Fibroblast of mammary gland (primary cell): ENCODE measurements around the gene DPY19L1.
A peak's percentile ranks its signal among the peaks of the same experiment; 100 is the strongest.
"Not testable (repeated sequence)": the region's sequence is repeated elsewhere in the genome, so short reads cannot be mapped to it uniquely, and the experiment has no call there.

Experiments used
- DNase-seq: peaks from one replicate; pipeline ENCODE4 v3.0.0-alpha.2; 2010; ENCODE audit warnings: low read depth
- H3K4me3 ChIP-seq: 2 replicates; pipeline ENCODE4 v1.5.1; 2011; ENCODE audit warnings: low read depth, mild to moderate bottlenecking, low read length, moderate library complexity; ENCODE audit not compliant: control insufficient read depth
- TF ChIP-seq, protein P1 (sequence below): conservative IDR thresholded peaks from 2 replicates; pipeline ENCODE4 v1.5.1; 2011; ENCODE audit warnings: low read depth, low read length, inconsistent platforms; ENCODE audit not compliant: control insufficient read depth, insufficient read depth

Gene DPY19L1

DNA sequence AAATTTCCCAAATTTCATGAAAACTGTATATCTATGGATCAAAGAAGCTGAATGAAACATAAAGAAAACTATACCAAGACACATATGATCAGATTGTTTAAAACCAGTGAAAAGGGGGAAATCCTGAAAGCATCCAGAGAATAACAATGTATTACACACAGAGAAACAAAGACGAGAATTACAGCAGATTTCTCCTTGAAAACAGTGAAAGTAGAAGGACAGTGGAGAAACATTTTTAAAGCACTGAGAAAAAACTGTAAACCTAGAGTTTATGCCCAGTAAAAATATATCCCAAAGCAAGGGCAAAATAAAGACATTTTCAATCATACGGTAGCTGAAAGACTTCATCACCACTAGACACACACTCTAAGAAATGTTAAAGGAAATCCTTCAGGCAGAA, 121.0 kb downstream of the DPY19L1 start:
- H3K4me3 ChIP-seq, result no peak overlapping the region
- TF ChIP-seq, protein P1, sequence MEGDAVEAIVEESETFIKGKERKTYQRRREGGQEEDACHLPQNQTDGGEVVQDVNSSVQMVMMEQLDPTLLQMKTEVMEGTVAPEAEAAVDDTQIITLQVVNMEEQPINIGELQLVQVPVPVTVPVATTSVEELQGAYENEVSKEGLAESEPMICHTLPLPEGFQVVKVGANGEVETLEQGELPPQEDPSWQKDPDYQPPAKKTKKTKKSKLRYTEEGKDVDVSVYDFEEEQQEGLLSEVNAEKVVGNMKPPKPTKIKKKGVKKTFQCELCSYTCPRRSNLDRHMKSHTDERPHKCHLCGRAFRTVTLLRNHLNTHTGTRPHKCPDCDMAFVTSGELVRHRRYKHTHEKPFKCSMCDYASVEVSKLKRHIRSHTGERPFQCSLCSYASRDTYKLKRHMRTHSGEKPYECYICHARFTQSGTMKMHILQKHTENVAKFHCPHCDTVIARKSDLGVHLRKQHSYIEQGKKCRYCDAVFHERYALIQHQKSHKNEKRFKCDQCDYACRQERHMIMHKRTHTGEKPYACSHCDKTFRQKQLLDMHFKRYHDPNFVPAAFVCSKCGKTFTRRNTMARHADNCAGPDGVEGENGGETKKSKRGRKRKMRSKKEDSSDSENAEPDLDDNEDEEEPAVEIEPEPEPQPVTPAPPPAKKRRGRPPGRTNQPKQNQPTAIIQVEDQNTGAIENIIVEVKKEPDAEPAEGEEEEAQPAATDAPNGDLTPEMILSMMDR, result no peak
- no peak for DNase-seq

DNA sequence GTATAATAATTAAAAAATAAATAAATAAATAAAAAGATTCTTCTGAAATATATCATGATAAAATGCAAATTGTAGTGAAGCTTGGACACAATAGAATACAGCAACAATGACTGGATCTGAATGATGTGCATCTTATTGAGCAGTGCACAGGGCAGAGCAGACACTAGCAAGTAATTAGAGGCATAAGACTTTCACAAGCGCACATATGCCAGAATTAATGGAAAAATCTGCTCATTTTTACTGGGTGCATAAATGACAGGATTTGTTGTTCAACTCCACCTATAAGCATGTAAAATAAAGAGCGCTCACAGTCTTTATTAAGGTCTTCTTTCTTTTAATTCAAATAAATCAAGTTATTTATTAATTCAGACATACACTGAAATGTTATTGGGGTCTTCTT, 125.0 kb downstream of the DPY19L1 start:
- H3K4me3 ChIP-seq, result no peak overlapping the region
- TF ChIP-seq, protein P1, result no peak
- DNase-seq, result no peak

DNA sequence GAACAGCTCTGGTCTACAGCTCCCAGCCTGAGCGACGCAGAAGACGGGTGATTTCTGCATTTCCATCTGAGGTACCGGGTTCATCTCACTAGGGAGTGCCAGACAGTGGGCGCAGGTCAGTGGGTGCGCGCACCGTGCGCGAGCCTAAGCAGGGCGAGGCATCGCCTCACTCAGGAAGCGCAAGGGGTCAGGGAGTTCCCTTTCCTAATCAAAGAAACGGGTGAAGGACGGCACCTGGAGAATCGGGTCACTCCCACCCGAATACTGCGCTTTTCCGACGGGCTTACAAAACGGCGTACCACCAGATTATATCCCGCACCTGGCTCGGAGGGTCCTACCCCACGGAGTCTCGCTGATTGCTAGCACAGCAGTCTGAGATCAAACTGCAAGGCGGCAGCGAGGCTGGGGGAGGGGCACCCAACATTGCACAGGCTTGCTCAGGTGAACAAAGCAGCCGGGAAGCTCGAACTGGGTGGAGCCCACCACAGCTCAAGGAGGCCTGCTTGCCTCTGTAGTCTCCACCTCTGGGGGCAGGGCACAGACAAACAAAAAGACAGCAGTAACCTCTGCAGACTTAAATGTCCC, 130.9 kb downstream of the DPY19L1 start:
- not testable (repeated sequence) for DNase-seq

DNA sequence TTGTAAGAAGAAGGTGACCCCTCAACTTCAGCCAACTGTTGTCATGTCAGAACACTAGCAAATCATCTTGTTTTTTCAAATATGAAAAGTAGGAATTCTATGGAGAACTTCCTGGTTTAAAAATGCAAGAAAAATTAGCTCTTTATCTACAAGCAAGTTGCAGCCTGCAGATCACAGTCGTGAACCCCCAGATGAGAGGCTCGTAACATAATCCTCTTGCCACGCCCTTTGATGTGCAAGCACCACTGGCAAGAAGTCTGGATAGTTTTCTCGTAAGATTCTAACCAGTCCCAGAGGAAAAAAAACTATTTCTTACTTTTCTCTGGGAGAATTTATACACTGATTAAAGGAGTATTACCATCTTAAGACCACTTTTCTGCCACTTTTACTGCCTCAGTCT, 132.3 kb downstream of the DPY19L1 start:
- H3K4me3 ChIP-seq, result no peak overlapping the region
- no peak for DNase-seq
- TF ChIP-seq, protein P1, result no peak

More for the DNA sequence above, 130.9 kb downstream of the DPY19L1 start:
- not testable (repeated sequence) for H3K4me3 ChIP-seq

DNA sequence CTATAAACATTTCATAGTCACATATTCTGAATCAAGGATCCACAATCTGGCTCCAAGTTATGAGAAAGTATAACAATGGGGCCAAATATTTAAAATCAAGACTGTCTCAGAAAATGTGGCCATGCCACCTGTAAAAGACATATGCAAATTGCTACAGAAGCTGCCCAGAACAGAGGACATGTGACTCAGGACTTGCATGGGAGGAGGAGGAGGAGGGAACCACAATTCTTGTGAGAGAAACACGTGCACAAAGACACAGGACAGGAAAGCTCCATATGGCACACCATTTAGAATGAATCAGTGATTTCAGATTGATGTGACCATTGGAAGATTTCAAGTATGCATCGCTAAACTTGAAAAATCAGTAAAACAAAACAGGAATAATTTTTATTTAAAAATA, 133.4 kb downstream of the DPY19L1 start:
- DNase-seq, H3K4me3 ChIP-seq: not testable (repeated sequence)

DNA sequence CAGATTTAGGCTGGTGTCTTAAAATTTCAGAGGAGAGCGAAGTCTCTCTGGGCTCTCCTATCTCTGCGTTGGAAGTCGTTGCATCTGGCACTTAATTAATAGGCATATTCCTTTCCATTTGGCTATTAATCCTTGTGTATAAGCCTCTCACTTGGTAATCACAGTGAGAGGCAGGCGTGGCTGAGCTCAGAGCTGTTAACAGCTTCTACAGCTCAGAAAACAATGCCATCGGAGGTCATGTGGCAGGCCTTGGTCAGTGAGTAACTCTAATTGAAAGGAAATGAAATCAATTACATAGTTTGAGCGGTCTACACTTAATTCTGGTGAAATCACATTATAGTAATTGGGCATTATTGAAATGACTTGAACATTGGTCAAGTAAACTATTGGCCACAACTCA, 135.1 kb downstream of the DPY19L1 start:
- H3K4me3 ChIP-seq, result no peak overlapping the region
- DNase-seq, result no peak
- TF ChIP-seq, protein P1, result no peak

DNA sequence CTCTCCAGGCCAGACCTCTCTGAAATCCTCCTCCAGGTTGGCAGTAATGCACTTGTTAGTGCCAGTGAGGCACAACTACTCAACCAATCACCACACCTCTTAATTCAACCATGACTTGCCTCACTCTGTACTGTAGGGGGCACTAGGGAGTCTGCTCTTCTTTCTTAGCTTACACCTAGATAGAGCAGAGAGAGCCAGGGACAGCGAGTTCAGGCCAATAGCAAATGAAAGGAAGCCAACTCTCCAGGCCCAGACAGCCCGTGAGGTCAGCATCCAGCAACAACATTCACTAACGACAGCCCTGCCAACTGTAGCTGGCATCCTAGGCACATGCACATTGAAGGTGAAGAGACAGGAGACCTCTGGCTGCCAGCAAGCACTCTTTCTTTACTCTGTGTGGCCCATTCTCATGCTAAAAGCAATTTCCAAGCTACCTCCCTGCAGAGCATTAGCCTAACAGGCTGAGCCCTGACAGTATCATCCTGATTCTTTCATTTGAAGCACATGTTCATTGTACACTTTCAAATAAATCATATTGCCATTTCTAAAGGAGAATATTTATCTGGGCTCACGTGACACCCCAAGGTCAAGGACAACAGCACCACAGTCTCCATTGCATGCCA, 136.3 kb downstream of the DPY19L1 start:
- TF ChIP-seq, protein P1, result peak; percentile 22
- H3K4me3 ChIP-seq, result no peak overlapping the region
- DNase-seq, result peak; percentile 4

DNA sequence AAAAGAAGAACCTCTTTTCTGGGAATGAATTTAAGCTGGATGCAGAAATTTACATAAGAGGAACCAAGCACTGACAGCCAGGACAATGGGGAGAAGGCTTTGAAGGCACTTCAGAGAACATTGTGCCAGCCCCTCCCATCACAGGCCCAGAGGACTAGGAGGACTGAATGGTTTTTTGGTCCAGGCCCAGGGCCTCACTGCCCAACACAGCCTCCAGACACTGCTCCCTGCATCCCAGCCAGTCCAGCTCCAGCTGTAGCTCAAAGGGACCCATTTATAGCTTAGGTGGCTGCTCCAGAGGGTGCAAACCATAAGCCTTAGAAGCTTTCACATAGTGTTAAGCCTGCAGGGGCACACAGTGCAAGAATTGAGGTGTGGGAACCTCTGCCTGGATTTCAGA, 142.1 kb downstream of the DPY19L1 start:
- TF ChIP-seq, protein P1, result no peak
- no peak for DNase-seq

More for the DNA sequence above, 142.1 kb downstream of the DPY19L1 start:
- H3K4me3 ChIP-seq, result no peak overlapping the region
